IMR-90 (cell line): ENCODE data around the gene TMED8. TPM values are rescaled to one million over a fixed set of nuclear protein-coding genes. Genes with fewer than 3 reads are reported as not detected.

Experiments
- ATAC-seq: fragments of 200-7000 bp; cut with Tn5 transposase; 2 replicates; pipeline ENCODE4 v1.9.1; 2020; ENCODE audit warnings: low read depth, mild to moderate bottlenecking, moderate library complexity
- BruUV-seq: library from RNA; stranded (reverse); fragments of 400-500 nt; replicated peaks from 2 replicates; lab custom pipeline; 2021; lab: Mats Ljungman, UMichigan
- CTCF ChIA-PET: fragments of 300-600 bp; formaldehyde crosslinking; extraction: SDS; loops from one replicate; lab custom pipeline; 2021; ENCODE audit warnings: antibody characterized with exemption; lab: Yijun Ruan, JAX
- POLR2A ChIA-PET: fragments of 300-600 bp; sonication (Branson Sonifier 250); formaldehyde crosslinking; loops from one replicate; lab custom pipeline; 2022; ENCODE audit warnings: antibody characterized with exemption; ENCODE audit not compliant: unreplicated experiment; lab: Charles Lee
- DNase-seq: peaks from one replicate; pipeline ENCODE4 v3.0.0; 2013
- H2AFZ ChIP-seq: replicated peaks from 2 replicates; pipeline ENCODE3; 2013; ENCODE audit warnings: low read length, mild to moderate bottlenecking; ENCODE audit not compliant: poor library complexity
- H2AK5ac ChIP-seq: 2 replicates; pipeline ENCODE4 v1.6.1; 2013; ENCODE audit warnings: low read depth, low read length, inconsistent platforms
- H2AK9ac ChIP-seq: replicated peaks from 2 replicates; pipeline ENCODE3; 2013; ENCODE audit warnings: mild to moderate bottlenecking, low read depth, low read length, moderate library complexity; ENCODE audit not compliant: poor library complexity
- H2BK120ac ChIP-seq: 2 replicates; pipeline ENCODE4 v1.6.1; 2013; ENCODE audit warnings: low read depth, low read length, inconsistent platforms
- H2BK15ac ChIP-seq: 3 replicates; pipeline ENCODE4 v1.6.1; 2013; ENCODE audit warnings: low read depth, low read length, inconsistent platforms
- H2BK20ac ChIP-seq: 2 replicates; pipeline ENCODE4 v1.6.1; 2013; ENCODE audit warnings: low read depth, mild to moderate bottlenecking, inconsistent platforms, low read length, moderate library complexity
- H2BK5ac ChIP-seq: 2 replicates; pipeline ENCODE4 v1.6.1; 2013; ENCODE audit warnings: mild to moderate bottlenecking, low read depth, low read length, inconsistent platforms; ENCODE audit not compliant: poor library complexity, severe bottlenecking
- H3K14ac ChIP-seq: replicated peaks from 2 replicates; pipeline ENCODE4 v1.6.1; 2013; ENCODE audit warnings: low read depth, low read length, inconsistent platforms
- H3K18ac ChIP-seq: 2 replicates; pipeline ENCODE4 v1.6.1; 2013; ENCODE audit warnings: low read depth, low read length, control low read depth
- H3K23ac ChIP-seq: 2 replicates; pipeline ENCODE4 v1.6.1; 2013; ENCODE audit warnings: low read depth, low read length, inconsistent platforms
- H3K27ac ChIP-seq: 2 replicates; pipeline ENCODE4 v1.5.1; 2013; ENCODE audit warnings: mild to moderate bottlenecking, control low read depth, low read length; ENCODE audit not compliant: insufficient read depth
- H3K27me3 ChIP-seq: 2 replicates; pipeline ENCODE4 v1.6.1; 2013; ENCODE audit warnings: low read length; ENCODE audit not compliant: control insufficient read depth, insufficient read depth
- H3K36me3 ChIP-seq: 2 replicates; pipeline ENCODE4 v1.6.1; 2013; ENCODE audit warnings: low read length, mixed read lengths; ENCODE audit not compliant: control insufficient read depth, insufficient read depth
- H3K4ac ChIP-seq: 2 replicates; pipeline ENCODE4 v1.6.1; 2013; ENCODE audit warnings: low read depth, low read length, inconsistent platforms
- H3K4me1 ChIP-seq: 2 replicates; pipeline ENCODE4 v1.6.1; 2013; ENCODE audit warnings: low read length, mixed read lengths; ENCODE audit not compliant: control insufficient read depth, insufficient read depth
- H3K4me2 ChIP-seq: 2 replicates; pipeline ENCODE4 v1.6.1; 2013; ENCODE audit warnings: low read depth, mild to moderate bottlenecking, control low read depth, low read length, moderate library complexity
- H3K4me3 ChIP-seq: 2 replicates; pipeline ENCODE4 v1.5.1; 2013; ENCODE audit warnings: low read depth, mild to moderate bottlenecking, control low read depth, low read length, moderate library complexity; ENCODE audit not compliant: insufficient read depth
- H3K56ac ChIP-seq: 2 replicates; pipeline ENCODE4 v1.6.1; 2013; ENCODE audit warnings: low read length, inconsistent platforms; ENCODE audit not compliant: insufficient read depth; ENCODE audit errors: extremely low read depth
- H3K79me1 ChIP-seq, 2 experiments: 2 replicates each; pipeline ENCODE4 v1.6.1; 2013; ENCODE audit warnings: low read length in 2 of 2, inconsistent platforms in 1 of 2, low read depth in 1 of 2
- H3K9ac ChIP-seq: 2 replicates; pipeline ENCODE4 v1.6.1; 2013; ENCODE audit warnings: low read depth, low read length, control low read depth
- H3K9me1 ChIP-seq: 2 replicates; pipeline ENCODE4 v1.6.1; 2013; ENCODE audit warnings: low read length, inconsistent platforms; ENCODE audit not compliant: insufficient read depth
- H3K9me3 ChIP-seq: 2 replicates; pipeline ENCODE4 v1.6.1; 2013; ENCODE audit warnings: low read length; ENCODE audit not compliant: control insufficient read depth, insufficient read depth
- H4K20me1 ChIP-seq: 2 replicates; pipeline ENCODE4 v1.6.1; 2013; ENCODE audit warnings: low read length, inconsistent platforms; ENCODE audit not compliant: insufficient read depth
- H4K5ac ChIP-seq: 2 replicates; pipeline ENCODE4 v1.6.1; 2013; ENCODE audit warnings: mild to moderate bottlenecking, low read depth, low read length, control low read depth
- H4K8ac ChIP-seq, 2 experiments: 2 replicates each; pipeline ENCODE4 v1.6.1; 2013; ENCODE audit warnings: low read depth in 2 of 2, low read length in 2 of 2, control low read depth in 1 of 2, inconsistent platforms in 1 of 2
- H4K91ac ChIP-seq: 2 replicates; pipeline ENCODE4 v1.6.1; 2013; ENCODE audit warnings: low read depth, low read length, inconsistent platforms; ENCODE audit not compliant: insufficient read depth
- BHLHE40 ChIP-seq: fragments of 150-350 bp; IDR thresholded peaks from 2 replicates; pipeline ENCODE4 v1.6.1; 2016; ENCODE audit warnings: mild to moderate bottlenecking, low read depth, low read length
- CEBPB ChIP-seq: IDR thresholded peaks from 2 replicates; pipeline ENCODE4 v1.6.1; 2012; ENCODE audit warnings: low read depth, low read length, improper control_type of control experiment
- CHD1 ChIP-seq: IDR thresholded peaks from 2 replicates; pipeline ENCODE4 v1.6.1; 2012; ENCODE audit warnings: low read depth, low read length, improper control_type of control experiment
- CTCF ChIP-seq: conservative IDR thresholded peaks from 2 replicates; pipeline ENCODE4 v1.5.1; 2012; ENCODE audit warnings: mild to moderate bottlenecking, low read depth, low read length, improper control_type of control experiment
- ELK1 ChIP-seq: fragments of 150-350 bp; IDR thresholded peaks from 2 replicates; pipeline ENCODE4 v1.6.1; 2016; ENCODE audit warnings: low read depth, mild to moderate bottlenecking, low read length, moderate library complexity, borderline replicate concordance
- FOS ChIP-seq: fragments of 150-350 bp; IDR thresholded peaks from 2 replicates; pipeline ENCODE4 v1.6.1; 2016; ENCODE audit warnings: low read depth, low read length
- MAFK ChIP-seq: IDR thresholded peaks from 2 replicates; pipeline ENCODE4 v1.6.1; 2012; ENCODE audit warnings: low read depth, low read length, improper control_type of control experiment
- MAZ ChIP-seq: IDR thresholded peaks from 2 replicates; pipeline ENCODE4 v1.6.1; 2012; ENCODE audit warnings: low read depth, mild to moderate bottlenecking, low read length, improper control_type of control experiment, moderate library complexity, borderline replicate concordance
- MXI1 ChIP-seq: IDR thresholded peaks from 2 replicates; pipeline ENCODE4 v1.6.1; 2012; ENCODE audit warnings: low read depth, mild to moderate bottlenecking, low read length, moderate library complexity, borderline replicate concordance
- NFE2L2 ChIP-seq: fragments of 150-350 bp; IDR thresholded peaks from 2 replicates; pipeline ENCODE4 v1.6.1; 2016; ENCODE audit warnings: low read depth, mild to moderate bottlenecking, low read length
- POLR2A ChIP-seq: IDR thresholded peaks from 2 replicates; pipeline ENCODE4 v1.6.1; 2012; ENCODE audit warnings: mild to moderate bottlenecking, low read depth, low read length
- RAD21 ChIP-seq: IDR thresholded peaks from 2 replicates; pipeline ENCODE4 v1.6.1; 2012; ENCODE audit warnings: low read length, improper control_type of control experiment
- RCOR1 ChIP-seq: IDR thresholded peaks from 2 replicates; pipeline ENCODE4 v1.6.1; 2012; ENCODE audit warnings: mild to moderate bottlenecking, low read length, improper control_type of control experiment; ENCODE audit not compliant: insufficient replicate concordance
- RFX5 ChIP-seq: IDR thresholded peaks from 2 replicates; pipeline ENCODE4 v1.8.0; 2012; ENCODE audit warnings: low read depth, mild to moderate bottlenecking, low read length, moderate library complexity
- SMC3 ChIP-seq: fragments of 150-350 bp; IDR thresholded peaks from 2 replicates; pipeline ENCODE4 v1.6.1; 2016; ENCODE audit warnings: low read depth, mild to moderate bottlenecking, antibody characterized with exemption, low read length, moderate library complexity
- USF2 ChIP-seq: fragments of 150-350 bp; IDR thresholded peaks from 2 replicates; pipeline ENCODE4 v1.6.1; 2017; ENCODE audit warnings: mild to moderate bottlenecking, antibody characterized with exemption, low read length, low read depth
- WGBS, 2 experiments: methylation state at CpG; one replicate each; pipeline versions ENCODE4 v1.1.5 to v1.1.7; 2013; ENCODE audit warnings: missing lambda C conversion rate in 2 of 2; ENCODE audit not compliant: insufficient read length in 1 of 2; ENCODE audit errors: extremely low coverage in 2 of 2; 5-methylcytosine and 5-hydroxymethylcytosine counted together
- dilution Hi-C: fragments of 300-500 bp; cut with HindIII; formaldehyde crosslinking; loops from one replicate; pipeline ENCODE4 v1.14.3; 2018; ENCODE audit warnings: low sequenced_read_pairs; ENCODE audit not compliant: unreplicated experiment
- in situ Hi-C: fragments of 300-500 bp; cut with MboI; formaldehyde crosslinking; loops from 3 replicates; pipeline ENCODE4 v1.14.3; 2019; ENCODE audit warnings: low sequenced_read_pairs, inconsistent platforms, mixed read lengths
- intact Hi-C: fragments of 100-400 bp; cut with micrococcal nuclease; formaldehyde crosslinking; loops from 2 replicates; pipeline ENCODE4 v1.10.0; 2022
- polyA plus RNA-seq, 3 experiments: library from polyadenylated mRNA; depleted of rRNA; stranded (reverse); fragments of >200 nt; gene quantifications; 2 replicates each; pipeline ENCODE4 v1.2.3, GENCODE V29; 2012; ENCODE audit warnings: low replicate concordance in 1 of 3
- total RNA-seq: library from RNA; depleted of rRNA; stranded (reverse); fragments of >200 nt; gene quantifications from 2 replicates; pipeline ENCODE4 v1.2.3, GENCODE V29; 2012

The TMED8 gene
- total and polyA plus RNA-seq, 2 of the 4 experiments (the other 2 are of a cell fraction): 2.2 to 5.0 TPM

- H4K5ac ChIP-seq: no peak overlapping the region
- peaks cover 7 to 13% of the 10 kb centered on the region in 2 experiments; a peak in 3 of 4 replicates for H3K79me1 ChIP-seq
- no peak overlapping the region for H2BK120ac ChIP-seq
- TF ChIP-seq CHD1 (no peak), MXI1 (no peak), ELK1 (no peak), CEBPB (no peak), RAD21 (no peak), RFX5 (no peak), MAFK (peak; percentile 9; the same call in 1 of the 2 replicates), FOS (peak; percentile 51), BHLHE40 (peak; percentile 64; the same call in 1 of the 2 replicates), CTCF (no peak), MAZ (no peak), NFE2L2 (no peak), POLR2A (no peak), USF2 (peak; percentile 70), RCOR1 (no peak), SMC3 (no peak)
- no peak overlapping the region for H2BK15ac ChIP-seq
- no peaks in the 10 kb centered on the region for H3K36me3 ChIP-seq
- H3K23ac ChIP-seq: no peak overlapping the region
- H3K4ac ChIP-seq: no peak overlapping the region
- H3K9me3 ChIP-seq: no peaks in the 10 kb centered on the region
- H3K4me1 ChIP-seq: no peaks in the 10 kb centered on the region
- H4K8ac ChIP-seq: no peak overlapping the region
- no peak overlapping the region for H2AK5ac ChIP-seq
- no peak overlapping the region for H2BK5ac ChIP-seq
- intact Hi-C loops: no loop called here
- 0% methylated on average over 1 of the region's 4 CpGs; no CpG with 5 or more reads in 1 of the 2 experiments for WGBS, 2 experiments
- no peak overlapping the region for H2BK20ac ChIP-seq
- H3K9me1 ChIP-seq: peaks cover 3% of the 10 kb centered on the region
- BruUV-seq: no TSS peak
- ChIA-PET CTCF (no interaction called here), POLR2A (no interaction called here)
- H2AFZ ChIP-seq: no peak overlapping the region
- dilution Hi-C loops: no loop called here
- no peak overlapping the region for H3K14ac ChIP-seq
- H3K4me3 ChIP-seq: no peak overlapping the region
- H2AK9ac ChIP-seq: no peak overlapping the region
- peaks cover 6% of the 10 kb centered on the region; the same call in 1 of the 2 replicates for H4K20me1 ChIP-seq
- no peak overlapping the region for H3K27ac ChIP-seq
- H3K18ac ChIP-seq: no peak overlapping the region
- no peak overlapping the region for H3K9ac ChIP-seq
- in situ Hi-C loops: no loop called here
- DNase-seq (peak; percentile 88), ATAC-seq (peak; percentile 18)
- peaks cover 6% of the 10 kb centered on the region for H3K27me3 ChIP-seq
- no peak overlapping the region for H4K91ac ChIP-seq
- H3K56ac ChIP-seq: no peak overlapping the region
- peak overlapping the region; percentile 47 for H3K4me2 ChIP-seq
Observed at GRCh38 chr14:77372304-77372841, 4.5 kb downstream of the TMED8 start.
